ENCODE measurements around the gene CATSPER1. TPM values are rescaled to one million over a fixed set of nuclear protein-coding genes. Genes with fewer than 3 reads are reported as not detected.

CATSPER1 gene
- total RNA-seq, 1 experiment from 2014 or later: 4.2 TPM

- no TSS peak for BruUV-seq (replicated peaks)
- intact Hi-C loops (cut with micrococcal nuclease; ENCODE audit: unreplicated experiment): no loop called here
- H3K27me3 ChIP-seq (ENCODE audit: insufficient read depth, low read depth): no peaks in the 10 kb centered on the region
- POLR2A ChIA-PET (ENCODE audit: unreplicated experiment): no interaction called here
- CTCF ChIA-PET: interaction anchor here (0.5 kb wide), 1 partner anchor 35 kb away, joined by 5 read pairs; no protein-coding TSS in a partner anchor
- no peak overlapping the region for H2AFZ ChIP-seq
- no peak overlapping the region for H3K4me3 ChIP-seq
- no peaks in the 10 kb centered on the region for H3K4me1 ChIP-seq (replicated peaks; ENCODE audit: insufficient read depth)
- no peaks in the 10 kb centered on the region for H3K36me3 ChIP-seq (ENCODE audit: low read depth)
- H3K4me2 ChIP-seq: no peak overlapping the region
- TF ChIP-seq EZH2 (IDR thresholded peaks at IDR 0.05; ENCODE audit: low read depth) (no peak), CTCF (conservative IDR thresholded peaks at IDR 0.05) (no peak)
- no peaks in the 10 kb centered on the region for H3K79me2 ChIP-seq (ENCODE audit: low read depth)
- H3K9me2 ChIP-seq (ENCODE audit: insufficient read depth): no peaks in the 10 kb centered on the region
- H3F3A ChIP-seq (ENCODE audit: insufficient read depth, low read depth): peaks cover 10% of the 10 kb centered on the region; the same call in 1 of the 2 replicates
- H3K9me3 ChIP-seq (ENCODE audit: insufficient read depth, low read depth): no peaks in the 10 kb centered on the region
- H3K27ac ChIP-seq: no peak overlapping the region
- H4K20me1 ChIP-seq (ENCODE audit: insufficient read depth): no peaks in the 10 kb centered on the region
- no peak for DNase-seq
These were observed 10.0 kb upstream of the CATSPER1 start for GRCh38 chr11:66036334-66036710.

GRCh38 chr11:66035653-66036333 lies 9.5 kb upstream of the CATSPER1 start:
- no peaks in the 10 kb centered on the region for H3K9me3 ChIP-seq (ENCODE audit: insufficient read depth, low read depth)
- POLR2A ChIA-PET (ENCODE audit: unreplicated experiment): interaction anchor here (0.7 kb wide), 1 partner anchor 149 kb away, joined by 4 read pairs; no protein-coding TSS in a partner anchor
- no peak overlapping the region for H3K27ac ChIP-seq

More at GRCh38 chr11:66035653-66036333, 9.5 kb upstream of the CATSPER1 start:
- Histone ChIP-seq H3K79me2 (ENCODE audit: low read depth) (no peaks in the 10 kb centered on the region), H2AFZ (no peak overlapping the region), H3K4me2 (no peak overlapping the region), H3K36me3 (ENCODE audit: low read depth) (no peaks in the 10 kb centered on the region), H3K4me3 (no peak overlapping the region), H4K20me1 (ENCODE audit: insufficient read depth) (no peaks in the 10 kb centered on the region), H3K9me2 (ENCODE audit: insufficient read depth) (no peaks in the 10 kb centered on the region), H3F3A (ENCODE audit: insufficient read depth, low read depth) (peaks cover 15% of the 10 kb centered on the region; the same call in 1 of the 2 replicates), H3K27me3 (ENCODE audit: insufficient read depth, low read depth) (no peaks in the 10 kb centered on the region), H3K4me1 (replicated peaks; ENCODE audit: insufficient read depth) (no peaks in the 10 kb centered on the region)
- intact Hi-C loops (cut with micrococcal nuclease; ENCODE audit: unreplicated experiment): no loop called here
- BruUV-seq (replicated peaks): no TSS peak
- TF ChIP-seq CTCF (conservative IDR thresholded peaks at IDR 0.05): no peak
- no peak for TF ChIP-seq EZH2 (IDR thresholded peaks at IDR 0.05; ENCODE audit: low read depth)
- DNase-seq: no peak
- CTCF ChIA-PET: interaction anchor here (0.5 kb wide), 1 partner anchor 35 kb away, joined by 5 read pairs; no protein-coding TSS in a partner anchor
